Sigmoid colon (tissue), 4 donors: Measurements from ENCODE around the gene GLG1.
"Not testable (repeated sequence)": the region's sequence is repeated elsewhere in the genome, so short reads cannot be mapped to it uniquely, and the experiment has no call there.

Experiments
- CTCF ChIP-seq, 4 experiments: fragments of 450-650 bp in 3 of 4; fragments of 200-600 bp in 1 of 4; IDR thresholded peaks; one replicate each; pipeline ENCODE4 v1.5.1; 2016 to 2019; ENCODE audit warnings: antibody characterized with exemption in 4 of 4, mild to moderate bottlenecking in 3 of 4, moderate library complexity in 2 of 4
- EP300 ChIP-seq, 4 donors: sonication (generic); formaldehyde crosslinking; IDR thresholded peaks; one replicate each; pipeline ENCODE4 v1.6.1; 2017; ENCODE audit warnings: antibody characterized with exemption in 4 of 4
- POLR2A ChIP-seq, 2 donors: fragments of 450-650 bp; IDR thresholded peaks; one replicate each; pipeline ENCODE4 v1.6.1; 2016; ENCODE audit warnings: antibody characterized with exemption in 2 of 2, mild to moderate bottlenecking in 2 of 2, moderate library complexity in 2 of 2

- TF ChIP-seq CTCF, EP300, POLR2A (IDR thresholded peaks at IDR 0.05): not testable (repeated sequence)
Observed at GRCh38 chr16:74534650-74535049, 72.3 kb downstream of the GLG1 start.
